ENCODE results near the gene OR6C65. TPM values are rescaled to one million over a fixed set of nuclear protein-coding genes. Genes with fewer than 3 reads are reported as not detected.
A peak's percentile ranks its signal among the peaks of the same experiment; 100 is the strongest.
"Not testable (repeated sequence)": the region's sequence is repeated elsewhere in the genome, so short reads cannot be mapped to it uniquely, and the experiment has no call there.

Gene OR6C65
- total RNA-seq, 1 donor from 2014 or later, result not detected

DNA sequence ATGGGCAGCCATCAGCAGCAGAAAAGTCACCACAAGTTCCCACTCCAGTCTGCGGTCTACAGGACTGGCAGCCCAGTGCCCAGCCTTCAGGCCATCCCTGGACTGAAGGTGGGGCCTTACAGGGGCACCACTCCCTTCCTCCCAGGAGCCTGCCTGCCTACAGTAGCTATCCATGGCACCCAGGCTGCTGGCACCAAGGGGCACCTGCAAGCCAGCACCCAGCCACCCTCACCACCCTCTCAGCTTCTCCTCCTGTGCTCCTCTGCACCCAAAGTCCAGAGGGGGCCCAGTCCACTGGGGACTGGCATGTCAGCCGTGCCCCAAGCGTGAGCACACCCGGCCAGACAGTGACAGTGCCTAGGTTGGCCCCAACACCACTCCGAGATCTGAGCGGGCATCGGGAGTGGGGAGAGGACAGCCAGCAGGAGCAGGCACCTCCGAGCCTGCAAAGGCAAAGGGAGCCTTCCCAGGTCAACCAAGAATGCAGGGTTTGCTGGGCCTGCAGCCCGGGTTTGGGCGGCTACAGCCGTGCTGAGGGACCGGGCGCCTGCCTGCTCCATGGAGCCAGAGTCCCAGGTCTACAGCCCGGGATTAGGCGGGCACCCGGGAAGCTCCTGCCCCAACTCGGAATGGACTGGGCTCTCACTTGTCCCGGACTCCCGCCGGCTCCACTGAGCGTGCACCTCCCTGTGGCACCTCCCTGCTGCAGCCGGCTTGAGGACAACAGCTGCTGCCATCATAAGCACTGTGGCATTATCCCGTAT lies 8.1 kb upstream of the OR6C65 start:
- no peak for DNase-seq (ENCODE audit: low spot score in 2 of 2, unreplicated experiment in 2 of 2)
- TF ChIP-seq, protein P1, sequence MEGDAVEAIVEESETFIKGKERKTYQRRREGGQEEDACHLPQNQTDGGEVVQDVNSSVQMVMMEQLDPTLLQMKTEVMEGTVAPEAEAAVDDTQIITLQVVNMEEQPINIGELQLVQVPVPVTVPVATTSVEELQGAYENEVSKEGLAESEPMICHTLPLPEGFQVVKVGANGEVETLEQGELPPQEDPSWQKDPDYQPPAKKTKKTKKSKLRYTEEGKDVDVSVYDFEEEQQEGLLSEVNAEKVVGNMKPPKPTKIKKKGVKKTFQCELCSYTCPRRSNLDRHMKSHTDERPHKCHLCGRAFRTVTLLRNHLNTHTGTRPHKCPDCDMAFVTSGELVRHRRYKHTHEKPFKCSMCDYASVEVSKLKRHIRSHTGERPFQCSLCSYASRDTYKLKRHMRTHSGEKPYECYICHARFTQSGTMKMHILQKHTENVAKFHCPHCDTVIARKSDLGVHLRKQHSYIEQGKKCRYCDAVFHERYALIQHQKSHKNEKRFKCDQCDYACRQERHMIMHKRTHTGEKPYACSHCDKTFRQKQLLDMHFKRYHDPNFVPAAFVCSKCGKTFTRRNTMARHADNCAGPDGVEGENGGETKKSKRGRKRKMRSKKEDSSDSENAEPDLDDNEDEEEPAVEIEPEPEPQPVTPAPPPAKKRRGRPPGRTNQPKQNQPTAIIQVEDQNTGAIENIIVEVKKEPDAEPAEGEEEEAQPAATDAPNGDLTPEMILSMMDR (IDR thresholded peaks at IDR 0.05; ENCODE audit: unreplicated experiment), result no peak
- no peaks in the 10 kb centered on the region for H3K36me3 Mint-ChIP-seq

DNA sequence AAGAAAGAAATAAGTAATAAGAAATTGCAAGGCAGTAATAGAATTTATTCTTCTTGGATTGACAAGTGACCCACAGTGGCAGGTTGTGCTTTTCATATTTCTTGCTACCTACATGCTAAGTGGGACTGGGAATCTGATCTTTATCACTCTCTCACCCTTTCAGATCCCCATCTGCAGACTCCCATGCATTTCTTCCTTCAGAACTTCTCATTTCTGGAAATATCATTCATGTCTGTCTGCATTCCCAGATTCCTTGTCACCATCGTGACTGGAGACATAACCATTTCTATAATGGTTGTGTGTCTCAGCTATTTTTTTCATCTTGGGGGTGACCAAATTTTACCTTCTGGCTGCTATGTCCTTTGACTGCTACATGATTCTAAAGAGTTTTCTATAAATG lies 4.0 kb upstream of the OR6C65 start:
- Mint-ChIP-seq H3K27ac (no peak overlapping the region), H3K4me1 (no peaks in the 10 kb centered on the region), H3K36me3 (no peaks in the 10 kb centered on the region), H3K27me3 (ENCODE audit: low read depth) (peaks cover 29% of the 10 kb centered on the region), H3K9me3 (no peaks in the 10 kb centered on the region), H3K4me3 (no peak overlapping the region)
- DNase-seq (ENCODE audit: low spot score in 2 of 2, unreplicated experiment in 2 of 2), result no peak
- TF ChIP-seq, protein P1 (IDR thresholded peaks at IDR 0.05; ENCODE audit: unreplicated experiment), result no peak

More for the DNA sequence above, 8.1 kb upstream of the OR6C65 start:
- Mint-ChIP-seq H3K4me1 (no peaks in the 10 kb centered on the region), H3K9me3 (no peaks in the 10 kb centered on the region), H3K27me3 (ENCODE audit: low read depth) (peaks cover 17% of the 10 kb centered on the region), H3K27ac (no peak overlapping the region), H3K4me3 (no peak overlapping the region)

DNA sequence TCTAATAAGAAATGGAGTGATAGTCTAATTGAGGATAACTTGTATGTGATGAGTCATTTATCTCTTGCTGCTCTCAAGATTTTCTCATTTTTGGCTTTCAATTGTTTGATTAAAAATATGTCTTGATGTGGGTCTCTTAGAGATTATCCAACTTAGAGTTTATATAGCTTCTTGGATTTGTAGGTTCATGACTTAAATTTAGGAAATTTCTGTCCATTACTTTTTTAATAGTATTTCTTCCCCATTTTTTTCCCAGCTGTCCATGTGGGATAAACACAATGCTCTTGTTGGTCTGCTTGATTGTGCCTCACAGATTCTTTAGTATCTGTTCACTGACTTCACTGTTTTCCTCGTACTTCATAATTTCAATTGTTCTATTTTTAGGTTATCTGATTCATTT lies 7.5 kb downstream of the OR6C65 start:
- Mint-ChIP-seq H3K27ac (no peak overlapping the region), H3K4me1 (no peaks in the 10 kb centered on the region), H3K27me3 (ENCODE audit: low read depth) (peaks cover 9% of the 10 kb centered on the region), H3K9me3 (peaks cover 6% of the 10 kb centered on the region), H3K36me3 (no peaks in the 10 kb centered on the region), H3K4me3 (no peak overlapping the region)
- no peak for DNase-seq (ENCODE audit: low spot score in 2 of 2, unreplicated experiment in 2 of 2)
- TF ChIP-seq, protein P1 (IDR thresholded peaks at IDR 0.05; ENCODE audit: unreplicated experiment), result no peak

DNA sequence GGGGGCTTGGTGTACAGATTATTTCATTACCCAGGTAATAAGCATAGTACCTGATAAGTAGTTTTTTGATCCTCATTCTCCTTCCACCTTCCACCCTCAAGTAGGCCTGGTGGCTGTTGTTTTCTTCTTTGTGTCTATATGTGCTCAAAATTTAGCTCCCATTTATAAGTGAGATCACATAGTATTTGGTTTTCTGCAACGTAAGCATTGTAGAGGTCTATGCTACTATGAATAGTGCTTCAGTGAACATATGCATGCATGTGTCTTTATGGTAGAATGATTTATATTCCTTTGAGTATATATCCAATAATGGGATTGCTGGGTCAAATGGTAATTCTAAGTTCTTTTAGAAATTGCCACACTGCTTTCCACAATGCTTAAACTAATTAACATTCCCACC lies 8.8 kb downstream of the OR6C65 start:
- not testable (repeated sequence) for H3K9me3 Mint-ChIP-seq; H3K27me3 Mint-ChIP-seq (ENCODE audit: low read depth); H3K4me3 Mint-ChIP-seq; H3K27ac Mint-ChIP-seq; H3K4me1 Mint-ChIP-seq; H3K36me3 Mint-ChIP-seq; DNase-seq (ENCODE audit: low spot score in 2 of 2, unreplicated experiment in 2 of 2)

DNA sequence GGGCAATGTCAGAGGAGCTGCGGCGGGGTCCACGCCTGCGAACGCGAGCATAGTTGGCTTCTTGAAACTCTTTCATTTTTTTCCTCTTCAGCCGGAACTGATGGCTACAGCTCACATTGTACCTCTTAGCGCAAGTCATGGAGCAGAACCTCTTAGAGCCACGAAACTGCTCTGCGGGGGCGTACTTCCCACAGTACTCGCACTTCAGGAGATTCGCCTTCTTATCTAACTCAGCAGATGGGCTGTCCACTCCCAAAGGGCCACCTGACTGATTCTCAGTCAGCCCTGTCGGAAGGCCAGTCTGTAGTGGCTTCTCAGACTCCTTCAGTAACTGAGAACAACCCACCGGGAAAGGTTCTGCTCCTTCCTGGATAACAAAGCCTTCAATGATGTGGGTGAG lies 11.8 kb downstream of the OR6C65 start:
- H3K4me3 Mint-ChIP-seq; H3K36me3 Mint-ChIP-seq; H3K27me3 Mint-ChIP-seq (ENCODE audit: low read depth); DNase-seq (ENCODE audit: low spot score in 2 of 2, unreplicated experiment in 2 of 2); H3K4me1 Mint-ChIP-seq; H3K27ac Mint-ChIP-seq: not testable (repeated sequence)
- H3K9me3 Mint-ChIP-seq, result peaks cover 16% of the 10 kb centered on the region

DNA sequence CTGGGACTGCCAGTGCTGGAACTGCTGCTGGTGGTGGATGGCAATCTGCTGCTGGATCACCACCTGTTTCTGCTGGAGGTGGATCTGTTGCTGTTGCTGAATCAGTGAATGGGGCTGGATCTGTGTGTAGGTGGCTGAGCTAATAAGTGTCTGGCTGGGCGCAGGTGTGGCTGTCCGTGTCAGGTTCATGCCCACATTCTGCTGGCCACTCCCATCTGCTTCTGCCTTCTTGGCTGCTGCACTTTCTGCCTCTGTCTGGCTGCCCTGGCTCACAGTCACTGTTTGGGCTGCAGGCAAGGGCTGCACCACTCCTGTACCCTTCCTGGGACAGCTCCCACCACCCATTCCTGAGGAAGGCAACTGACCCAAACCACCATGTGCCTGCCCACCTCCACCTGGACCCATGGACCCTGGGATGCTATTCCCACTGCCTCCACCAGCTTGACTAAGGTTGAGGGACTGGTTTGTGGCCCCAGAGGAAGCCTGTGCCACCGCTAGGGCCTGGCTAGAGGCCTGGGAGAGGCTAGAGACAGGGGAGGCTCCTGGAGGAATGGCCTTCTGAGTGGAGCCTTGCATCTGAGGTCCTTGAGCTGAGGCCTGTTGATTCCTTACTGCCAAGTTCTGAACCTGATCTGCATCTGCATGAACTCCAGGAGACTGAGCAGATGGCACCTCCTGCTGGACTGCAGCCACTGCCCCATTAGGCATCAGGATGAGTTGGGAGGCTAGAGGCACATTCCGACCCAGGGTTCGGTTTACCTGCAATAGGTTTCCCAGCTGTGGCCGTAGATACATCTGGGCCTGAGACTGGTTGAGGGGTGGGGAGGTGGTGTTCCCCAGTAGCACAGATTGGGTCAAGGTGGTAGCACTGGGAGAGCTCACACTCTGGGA lies 13.4 kb downstream of the OR6C65 start:
- H3K27me3 Mint-ChIP-seq (ENCODE audit: low read depth); H3K27ac Mint-ChIP-seq; DNase-seq (ENCODE audit: low spot score in 2 of 2, unreplicated experiment in 2 of 2); H3K4me1 Mint-ChIP-seq; H3K36me3 Mint-ChIP-seq: not testable (repeated sequence)
- Mint-ChIP-seq H3K9me3 (peaks cover 22% of the 10 kb centered on the region), H3K4me3 (peak overlapping the region; percentile 41)

DNA sequence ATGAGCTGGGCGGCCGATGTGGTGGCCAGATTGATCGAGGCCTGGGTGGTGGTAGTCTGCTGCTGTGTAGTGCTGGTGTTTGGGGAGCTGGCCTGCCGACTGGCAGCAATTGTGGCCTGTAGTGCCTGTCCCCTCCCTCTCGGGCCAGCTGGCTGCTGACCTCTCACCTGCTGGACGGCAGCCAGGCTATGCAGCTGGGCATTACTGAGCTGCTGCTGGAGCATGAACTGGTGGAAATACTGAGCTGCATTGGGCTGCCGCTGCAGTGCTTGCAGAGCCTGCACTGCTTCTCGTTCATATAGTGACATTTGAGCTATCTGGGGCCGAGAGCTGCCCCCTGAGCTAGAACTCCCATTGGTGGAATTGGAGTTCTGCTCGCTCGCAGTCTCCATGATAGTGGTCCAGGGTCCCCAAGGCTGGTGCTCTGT lies 14.1 kb downstream of the OR6C65 start:
- DNase-seq (ENCODE audit: low spot score in 2 of 2, unreplicated experiment in 2 of 2); H3K4me1 Mint-ChIP-seq; H3K27me3 Mint-ChIP-seq (ENCODE audit: low read depth); H3K27ac Mint-ChIP-seq; H3K36me3 Mint-ChIP-seq: not testable (repeated sequence)
- peaks cover 29% of the 10 kb centered on the region for H3K9me3 Mint-ChIP-seq
- H3K4me3 Mint-ChIP-seq, result peak overlapping the region; percentile 56

DNA sequence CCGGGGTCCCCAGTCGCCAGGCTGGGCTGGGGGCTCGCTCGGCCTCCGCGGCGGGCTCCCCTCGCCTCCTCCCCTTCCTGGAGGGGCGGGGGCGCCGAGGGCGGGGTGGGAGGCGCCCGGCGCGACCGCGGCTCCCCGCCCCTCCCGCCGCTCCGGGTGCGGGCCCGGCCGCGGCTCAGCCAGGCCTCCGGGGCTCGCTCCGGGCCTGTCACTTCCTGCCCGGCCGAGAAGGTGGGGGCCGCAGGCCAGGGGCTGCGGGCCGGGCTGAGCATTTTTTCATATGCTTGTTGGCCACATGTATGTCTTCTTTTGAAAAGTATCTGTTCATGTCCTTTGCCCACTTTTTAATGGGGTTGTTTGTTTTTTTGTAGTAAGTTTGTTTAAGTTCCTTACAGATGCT lies 14.6 kb downstream of the OR6C65 start:
- peak overlapping the region; percentile 70 for H3K4me3 Mint-ChIP-seq
- H3K27ac Mint-ChIP-seq, result peak overlapping the region; percentile 61
- H3K9me3 Mint-ChIP-seq, result peaks cover 32% of the 10 kb centered on the region
- not testable (repeated sequence) for DNase-seq (ENCODE audit: low spot score in 2 of 2, unreplicated experiment in 2 of 2); H3K27me3 Mint-ChIP-seq (ENCODE audit: low read depth); H3K4me1 Mint-ChIP-seq; H3K36me3 Mint-ChIP-seq

Data from mesothelial cell of epicardium (in vitro differentiated cells).